Measurements from ENCODE around the gene PERCC1. TPM values are rescaled to one million over a fixed set of nuclear protein-coding genes. Genes with fewer than 3 reads are reported as not detected.

PERCC1 gene
- total RNA-seq, 1 donor: not detected

GRCh38 chr16:1459967-1460366 lies 29.1 kb downstream of the PERCC1 start:
- no peak for DNase-seq (ENCODE audit: insufficient read length, low spot score, missing footprints)
- H3K79me2 ChIP-seq (ENCODE audit: insufficient read depth, low read length): peaks cover 32% of the 10 kb centered on the region
- H3K4me2 ChIP-seq (ENCODE audit: insufficient read depth, low read length): no peak overlapping the region
- H3K9me3 ChIP-seq (ENCODE audit: low read depth, low read length): no peaks in the 10 kb centered on the region
- peaks cover 5% of the 10 kb centered on the region for H3K36me3 ChIP-seq (ENCODE audit: insufficient read depth, low read length)
- no peak overlapping the region for H2AFZ ChIP-seq (ENCODE audit: low read length)
- TF ChIP-seq, protein P1, sequence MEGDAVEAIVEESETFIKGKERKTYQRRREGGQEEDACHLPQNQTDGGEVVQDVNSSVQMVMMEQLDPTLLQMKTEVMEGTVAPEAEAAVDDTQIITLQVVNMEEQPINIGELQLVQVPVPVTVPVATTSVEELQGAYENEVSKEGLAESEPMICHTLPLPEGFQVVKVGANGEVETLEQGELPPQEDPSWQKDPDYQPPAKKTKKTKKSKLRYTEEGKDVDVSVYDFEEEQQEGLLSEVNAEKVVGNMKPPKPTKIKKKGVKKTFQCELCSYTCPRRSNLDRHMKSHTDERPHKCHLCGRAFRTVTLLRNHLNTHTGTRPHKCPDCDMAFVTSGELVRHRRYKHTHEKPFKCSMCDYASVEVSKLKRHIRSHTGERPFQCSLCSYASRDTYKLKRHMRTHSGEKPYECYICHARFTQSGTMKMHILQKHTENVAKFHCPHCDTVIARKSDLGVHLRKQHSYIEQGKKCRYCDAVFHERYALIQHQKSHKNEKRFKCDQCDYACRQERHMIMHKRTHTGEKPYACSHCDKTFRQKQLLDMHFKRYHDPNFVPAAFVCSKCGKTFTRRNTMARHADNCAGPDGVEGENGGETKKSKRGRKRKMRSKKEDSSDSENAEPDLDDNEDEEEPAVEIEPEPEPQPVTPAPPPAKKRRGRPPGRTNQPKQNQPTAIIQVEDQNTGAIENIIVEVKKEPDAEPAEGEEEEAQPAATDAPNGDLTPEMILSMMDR (IDR thresholded peaks at IDR 0.05; ENCODE audit: extremely low read depth, low read depth, low read length): no peak
- peaks cover 2% of the 10 kb centered on the region for H4K20me1 ChIP-seq (ENCODE audit: insufficient read depth, low read length)
- H3K4me1 ChIP-seq (ENCODE audit: insufficient read depth, low read length): no peaks in the 10 kb centered on the region
- H3K27ac ChIP-seq (ENCODE audit: low read depth, low read length): no peak overlapping the region
- no peaks in the 10 kb centered on the region for H3K27me3 ChIP-seq (ENCODE audit: insufficient read depth, low read length)
- no peak overlapping the region for H3K4me3 ChIP-seq (ENCODE audit: insufficient read depth, low read length)

- no peaks in the 10 kb centered on the region for H3K4me1 ChIP-seq (ENCODE audit: insufficient read depth, low read length)
- H3K9me3 ChIP-seq (ENCODE audit: low read depth, low read length): no peaks in the 10 kb centered on the region
- no peak overlapping the region for H3K27ac ChIP-seq (ENCODE audit: low read depth, low read length)
- H4K20me1 ChIP-seq (ENCODE audit: insufficient read depth, low read length): peaks cover 2% of the 10 kb centered on the region
- TF ChIP-seq, protein P1 (IDR thresholded peaks at IDR 0.05; ENCODE audit: extremely low read depth, low read depth, low read length): no peak
- H2AFZ ChIP-seq (ENCODE audit: low read length): no peak overlapping the region
- no peaks in the 10 kb centered on the region for H3K27me3 ChIP-seq (ENCODE audit: insufficient read depth, low read length)
- H3K36me3 ChIP-seq (ENCODE audit: insufficient read depth, low read length): peaks cover 2% of the 10 kb centered on the region
- H3K79me2 ChIP-seq (ENCODE audit: insufficient read depth, low read length): peaks cover 39% of the 10 kb centered on the region
- no peak overlapping the region for H3K4me2 ChIP-seq (ENCODE audit: insufficient read depth, low read length)
- H3K4me3 ChIP-seq (ENCODE audit: insufficient read depth, low read length): no peak overlapping the region
- no peak for DNase-seq (ENCODE audit: insufficient read length, low spot score, missing footprints)
Measured at GRCh38 chr16:1460602-1461138, 29.8 kb downstream of the PERCC1 start.

- H3K9me3 ChIP-seq (ENCODE audit: low read depth, low read length): no peaks in the 10 kb centered on the region
- H3K4me3 ChIP-seq (ENCODE audit: insufficient read depth, low read length): no peak overlapping the region
- no peak for DNase-seq (ENCODE audit: insufficient read length, low spot score, missing footprints)
- H3K27me3 ChIP-seq (ENCODE audit: insufficient read depth, low read length): no peaks in the 10 kb centered on the region
- no peak overlapping the region for H3K27ac ChIP-seq (ENCODE audit: low read depth, low read length)
- H3K79me2 ChIP-seq (ENCODE audit: insufficient read depth, low read length): peaks cover 44% of the 10 kb centered on the region
- peaks cover 2% of the 10 kb centered on the region for H4K20me1 ChIP-seq (ENCODE audit: insufficient read depth, low read length)
- no peak overlapping the region for H2AFZ ChIP-seq (ENCODE audit: low read length)
- H3K4me1 ChIP-seq (ENCODE audit: insufficient read depth, low read length): no peaks in the 10 kb centered on the region
- TF ChIP-seq, protein P1 (IDR thresholded peaks at IDR 0.05; ENCODE audit: extremely low read depth, low read depth, low read length): no peak
- H3K36me3 ChIP-seq (ENCODE audit: insufficient read depth, low read length): peaks cover 2% of the 10 kb centered on the region
- no peak overlapping the region for H3K4me2 ChIP-seq (ENCODE audit: insufficient read depth, low read length)
Measured at GRCh38 chr16:1461146-1461545, 30.3 kb downstream of the PERCC1 start.

- H3K4me1 ChIP-seq (ENCODE audit: insufficient read depth, low read length): no peaks in the 10 kb centered on the region
Measured at GRCh38 chr16:1464196-1464893, 33.5 kb downstream of the PERCC1 start.

More at GRCh38 chr16:1464196-1464893, 33.5 kb downstream of the PERCC1 start:
- H3K4me3 ChIP-seq (ENCODE audit: insufficient read depth, low read length): no peak overlapping the region
- TF ChIP-seq, protein P1 (IDR thresholded peaks at IDR 0.05; ENCODE audit: extremely low read depth, low read depth, low read length): no peak
- no peak overlapping the region for H3K4me2 ChIP-seq (ENCODE audit: insufficient read depth, low read length)
- H3K27me3 ChIP-seq (ENCODE audit: insufficient read depth, low read length): no peaks in the 10 kb centered on the region
- H3K9me3 ChIP-seq (ENCODE audit: low read depth, low read length): no peaks in the 10 kb centered on the region
- H3K79me2 ChIP-seq (ENCODE audit: insufficient read depth, low read length): peaks cover 62% of the 10 kb centered on the region
- no peak for DNase-seq (ENCODE audit: insufficient read length, low spot score, missing footprints)
- no peak overlapping the region for H3K27ac ChIP-seq (ENCODE audit: low read depth, low read length)
- H4K20me1 ChIP-seq (ENCODE audit: insufficient read depth, low read length): peaks cover 9% of the 10 kb centered on the region
- no peak overlapping the region for H2AFZ ChIP-seq (ENCODE audit: low read length)
- peaks cover 2% of the 10 kb centered on the region for H3K36me3 ChIP-seq (ENCODE audit: insufficient read depth, low read length)

Measured in osteoblast (primary cell).